A673 (cell line): ENCODE measurements around the gene RGS9BP. TPM values are rescaled to one million over a fixed set of nuclear protein-coding genes. Genes with fewer than 3 reads are reported as not detected.

Experiments
- BruUV-seq: library from RNA; stranded (reverse); fragments of 400-500 nt; replicated peaks from 2 replicates; lab custom pipeline; 2021; lab: Mats Ljungman, UMichigan
- CTCF ChIA-PET: fragments of 300-600 bp; sonication (Branson Sonifier 250); formaldehyde crosslinking; loops from one replicate; lab custom pipeline; 2022; ENCODE audit warnings: antibody characterized with exemption; lab: Charles Lee
- POLR2A ChIA-PET: fragments of 300-600 bp; sonication (Branson Sonifier 250); formaldehyde crosslinking; loops from one replicate; lab custom pipeline; 2022; ENCODE audit warnings: antibody characterized with exemption; ENCODE audit not compliant: low non-redundant PET; lab: Charles Lee
- DNase-seq: peaks from one replicate; pipeline ENCODE4 v3.0.0-alpha.2; 2015; ENCODE audit warnings: low spot score
- H3K27ac ChIP-seq: fragments of 200-600 bp; sonication (generic); 2 replicates; pipeline ENCODE4 v1.5.1; 2016; ENCODE audit warnings: mixed run types, low read depth, mild to moderate bottlenecking, mixed read lengths, antibody characterized with exemption, low read length; ENCODE audit not compliant: poor library complexity, severe bottlenecking
- H3K27me3 ChIP-seq: fragments of 200-600 bp; sonication (generic); replicated peaks from 2 replicates; pipeline ENCODE4 v1.6.1; 2017; ENCODE audit warnings: mixed run types, low read depth, mild to moderate bottlenecking, mixed read lengths, antibody characterized with exemption, low read length; ENCODE audit not compliant: insufficient read depth, poor library complexity
- H3K36me3 ChIP-seq: fragments of 200-600 bp; sonication (generic); 2 replicates; pipeline ENCODE4 v1.6.1; 2016; ENCODE audit warnings: mixed run types, mild to moderate bottlenecking, mixed read lengths, antibody characterized with exemption, low read length; ENCODE audit not compliant: insufficient read depth, poor library complexity, severe bottlenecking
- H3K4me1 ChIP-seq: fragments of 200-600 bp; sonication (generic); 2 replicates; pipeline ENCODE4 v1.6.1; 2017; ENCODE audit warnings: mixed run types, mild to moderate bottlenecking, mixed read lengths, antibody characterized with exemption, low read length; ENCODE audit not compliant: insufficient read depth, poor library complexity, severe bottlenecking
- H3K4me3 ChIP-seq: fragments of 200-600 bp; sonication (generic); 2 replicates; pipeline ENCODE4 v1.5.1; 2016; ENCODE audit warnings: low read depth, mixed run types, mild to moderate bottlenecking, mixed read lengths, low read length; ENCODE audit not compliant: poor library complexity, severe bottlenecking
- H3K9me3 ChIP-seq: fragments of 200-600 bp; sonication (generic); 2 replicates; pipeline ENCODE4 v1.6.1; 2016; ENCODE audit warnings: mixed run types, low read depth, mild to moderate bottlenecking, mixed read lengths, antibody characterized with exemption, low read length; ENCODE audit not compliant: poor library complexity, severe bottlenecking
- EZH2 ChIP-seq: fragments of 200-600 bp; sonication (generic); IDR thresholded peaks from 2 replicates; pipeline ENCODE4 v1.6.1; 2017; ENCODE audit warnings: borderline replicate concordance, low read depth, mild to moderate bottlenecking, mixed read lengths, antibody characterized with exemption, low read length; ENCODE audit not compliant: poor library complexity, severe bottlenecking
- intact Hi-C: fragments of 100-400 bp; cut with micrococcal nuclease; formaldehyde crosslinking; loops from one replicate; pipeline ENCODE4 v1.10.0; 2022; ENCODE audit not compliant: unreplicated experiment
- total RNA-seq: library from RNA; stranded (reverse); gene quantifications from 2 replicates; pipeline ENCODE4 v1.2.3, GENCODE V29; 2021
- TF ChIP-seq, protein P1 (sequence below): fragments of 300-800, 200-600 bp; sonication (generic); conservative IDR thresholded peaks from 2 replicates; pipeline ENCODE4 v1.5.1; 2017; ENCODE audit warnings: low read depth, mild to moderate bottlenecking, antibody characterized with exemption, low read length, moderate library complexity, mixed read lengths

Gene RGS9BP
- total RNA-seq, 1 experiment from 2014 or later, result 0.15 TPM

DNA sequence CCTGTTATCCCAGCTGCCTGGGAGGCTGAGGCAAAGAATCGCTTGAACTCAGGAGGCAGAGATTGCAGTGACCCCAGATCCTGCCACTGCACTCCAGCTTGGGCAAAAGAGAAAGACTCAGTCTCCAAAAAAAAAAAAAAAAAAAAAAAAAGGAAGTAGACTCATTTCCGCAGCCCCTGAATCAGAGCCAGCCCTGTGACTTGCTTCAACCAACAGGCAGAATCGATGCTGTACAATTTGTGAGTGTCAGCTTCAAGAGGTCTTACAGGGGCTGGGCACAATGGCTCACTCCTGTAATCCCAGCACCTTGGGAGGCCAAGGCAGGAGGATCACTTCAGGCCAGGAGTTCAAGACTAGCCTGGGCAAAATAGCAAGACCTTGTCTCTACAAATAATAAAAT lies 13.5 kb upstream of the RGS9BP start:
- Histone ChIP-seq H3K27ac (no peak overlapping the region), H3K36me3 (no peaks in the 10 kb centered on the region), H3K27me3 (no peaks in the 10 kb centered on the region), H3K9me3 (no peaks in the 10 kb centered on the region), H3K4me3 (no peak overlapping the region), H3K4me1 (no peaks in the 10 kb centered on the region)
- ChIA-PET CTCF (no interaction called here), POLR2A (no interaction called here)
- intact Hi-C loops, result no loop called here
- no TSS peak for BruUV-seq
- DNase-seq, result no peak
- TF ChIP-seq EZH2, result no peak
- TF ChIP-seq, protein P1, sequence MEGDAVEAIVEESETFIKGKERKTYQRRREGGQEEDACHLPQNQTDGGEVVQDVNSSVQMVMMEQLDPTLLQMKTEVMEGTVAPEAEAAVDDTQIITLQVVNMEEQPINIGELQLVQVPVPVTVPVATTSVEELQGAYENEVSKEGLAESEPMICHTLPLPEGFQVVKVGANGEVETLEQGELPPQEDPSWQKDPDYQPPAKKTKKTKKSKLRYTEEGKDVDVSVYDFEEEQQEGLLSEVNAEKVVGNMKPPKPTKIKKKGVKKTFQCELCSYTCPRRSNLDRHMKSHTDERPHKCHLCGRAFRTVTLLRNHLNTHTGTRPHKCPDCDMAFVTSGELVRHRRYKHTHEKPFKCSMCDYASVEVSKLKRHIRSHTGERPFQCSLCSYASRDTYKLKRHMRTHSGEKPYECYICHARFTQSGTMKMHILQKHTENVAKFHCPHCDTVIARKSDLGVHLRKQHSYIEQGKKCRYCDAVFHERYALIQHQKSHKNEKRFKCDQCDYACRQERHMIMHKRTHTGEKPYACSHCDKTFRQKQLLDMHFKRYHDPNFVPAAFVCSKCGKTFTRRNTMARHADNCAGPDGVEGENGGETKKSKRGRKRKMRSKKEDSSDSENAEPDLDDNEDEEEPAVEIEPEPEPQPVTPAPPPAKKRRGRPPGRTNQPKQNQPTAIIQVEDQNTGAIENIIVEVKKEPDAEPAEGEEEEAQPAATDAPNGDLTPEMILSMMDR, result no peak

- H3K4me3 ChIP-seq, result no peak overlapping the region
- H3K4me1 ChIP-seq, result peaks cover 19% of the 10 kb centered on the region
- H3K36me3 ChIP-seq, result no peaks in the 10 kb centered on the region
- POLR2A ChIA-PET, result no interaction called here
- no peak for DNase-seq
- no peaks in the 10 kb centered on the region for H3K27me3 ChIP-seq
- H3K9me3 ChIP-seq, result no peaks in the 10 kb centered on the region
- intact Hi-C loops, result no loop called here
- CTCF ChIA-PET, result no interaction called here
- BruUV-seq, result no TSS peak
- TF ChIP-seq, protein P1, result no peak
- TF ChIP-seq EZH2, result no peak
- no peak overlapping the region for H3K27ac ChIP-seq
Observed at GRCh38 chr19:32666084-32666483, 9.6 kb upstream of the RGS9BP start.

GRCh38 chr19:32669310-32669709 lies 6.3 kb upstream of the RGS9BP start:
- TF ChIP-seq, protein P1, result no peak
- no peak for TF ChIP-seq EZH2
- Histone ChIP-seq H3K27ac (peak overlapping the region; percentile 68), H3K9me3 (no peaks in the 10 kb centered on the region), H3K36me3 (no peaks in the 10 kb centered on the region), H3K4me3 (no peak overlapping the region), H3K27me3 (no peaks in the 10 kb centered on the region), H3K4me1 (peaks cover 29% of the 10 kb centered on the region)
- DNase-seq, result peak; percentile 71
- ChIA-PET CTCF (interaction anchor here (0.7 kb wide), 1 partner anchor 523 kb away, joined by 3 read pairs; no protein-coding TSS in a partner anchor), POLR2A (no interaction called here)
- intact Hi-C loops, result no loop called here
- no TSS peak for BruUV-seq
